OCI-LY7 (cell line): ENCODE measurements around the gene IBTK. TPM values are rescaled to one million over a fixed set of nuclear protein-coding genes. Genes with fewer than 3 reads are reported as not detected.

Experiments used
- BruUV-seq: library from RNA; stranded (reverse); fragments of 400-500 nt; replicated peaks from 2 replicates; lab custom pipeline; 2021; lab: Mats Ljungman, UMichigan
- CTCF ChIA-PET: fragments of 300-600 bp; sonication (Branson Sonifier 250); formaldehyde crosslinking; loops from one replicate; lab custom pipeline; 2022; ENCODE audit warnings: antibody characterized with exemption; ENCODE audit not compliant: unreplicated experiment; lab: Charles Lee
- POLR2A ChIA-PET: fragments of 300-600 bp; sonication (Branson Sonifier 250); formaldehyde crosslinking; loops from one replicate; lab custom pipeline; 2022; ENCODE audit warnings: antibody characterized with exemption; lab: Charles Lee
- DNase-seq: peaks from one replicate; pipeline ENCODE4 v3.0.0-alpha.2; 2015; ENCODE audit warnings: low spot score
- H2AFZ ChIP-seq: fragments of 200-600 bp; sonication (generic), shearing (Covaris generic); 2 replicates; pipeline ENCODE4 v1.6.1; 2014; ENCODE audit warnings: mild to moderate bottlenecking, antibody characterized with exemption, low read length, moderate library complexity
- H3K27ac ChIP-seq: fragments of 200-600 bp; sonication (generic); 2 replicates; pipeline ENCODE4 v1.5.1; 2014; ENCODE audit warnings: mixed run types, low read depth, mild to moderate bottlenecking, moderate library complexity, low read length, inconsistent platforms; ENCODE audit not compliant: poor library complexity, severe bottlenecking
- H3K36me3 ChIP-seq: fragments of 200-600 bp; sonication (generic); 2 replicates; pipeline ENCODE4 v1.6.1; 2014; ENCODE audit warnings: mild to moderate bottlenecking, antibody characterized with exemption, low read length, moderate library complexity, mixed read lengths; ENCODE audit not compliant: insufficient read depth
- H3K4me1 ChIP-seq: fragments of 200-600 bp; sonication (generic); 2 replicates; pipeline ENCODE4 v1.5.1; 2014; ENCODE audit warnings: mild to moderate bottlenecking, low read length; ENCODE audit not compliant: insufficient read depth, poor library complexity, severe bottlenecking
- H3K4me2 ChIP-seq: fragments of 200-600 bp; sonication (generic); 2 replicates; pipeline ENCODE4 v1.6.1; 2014; ENCODE audit warnings: mild to moderate bottlenecking, low read length
- H3K4me3 ChIP-seq: fragments of 200-600 bp; sonication (generic); 2 replicates; pipeline ENCODE4 v1.5.1; 2014; ENCODE audit warnings: mild to moderate bottlenecking, low read depth, low read length; ENCODE audit not compliant: poor library complexity, severe bottlenecking
- H3K79me2 ChIP-seq: fragments of 200-600 bp; sonication (generic); 2 replicates; pipeline ENCODE4 v1.6.1; 2016; ENCODE audit warnings: low read depth, mild to moderate bottlenecking, low read length, moderate library complexity, mixed read lengths; ENCODE audit not compliant: insufficient read depth
- H3K9me2 ChIP-seq: fragments of 200-600 bp; sonication (generic); 2 replicates; pipeline ENCODE4 v1.6.1; 2016; ENCODE audit warnings: mild to moderate bottlenecking, low read length, mixed read lengths; ENCODE audit not compliant: insufficient read depth
- H3K9me3 ChIP-seq: fragments of 200-600 bp; sonication (generic); 2 replicates; pipeline ENCODE4 v1.6.1; 2014; ENCODE audit warnings: mild to moderate bottlenecking, mixed run types, low read length, mixed read lengths
- H4K20me1 ChIP-seq: fragments of 200-600 bp; sonication (generic); 2 replicates; pipeline ENCODE4 v1.6.1; 2014; ENCODE audit warnings: mild to moderate bottlenecking, antibody characterized with exemption, low read length, moderate library complexity, mixed read lengths; ENCODE audit not compliant: insufficient read depth
- CTCF ChIP-seq: fragments of 200-600 bp; sonication (generic); conservative IDR thresholded peaks from 2 replicates; pipeline ENCODE4 v1.5.1; 2014; ENCODE audit warnings: mild to moderate bottlenecking, antibody characterized with exemption, low read length, moderate library complexity, mixed read lengths
- EZH2phosphoT487 ChIP-seq: fragments of 200-600 bp; sonication (generic); IDR thresholded peaks from 2 replicates; pipeline ENCODE4 v1.6.1; 2018; ENCODE audit warnings: low read depth, borderline replicate concordance, mild to moderate bottlenecking, mixed run types, antibody characterized with exemption, low read length, moderate library complexity, mixed read lengths
- intact Hi-C: fragments of 100-400 bp; cut with micrococcal nuclease; formaldehyde crosslinking; loops from one replicate; pipeline ENCODE4 v1.10.0; 2022; ENCODE audit not compliant: unreplicated experiment
- total RNA-seq, 2 experiments: library from RNA; depleted of rRNA in 1 of 2; stranded (reverse); fragments of >200 nt in 1 of 2; shearing (Covaris generic) in 1 of 2; gene quantifications; 2 replicates each; pipeline ENCODE4 v1.2.3, GENCODE V29; 2014 to 2022

Gene IBTK
- total RNA-seq, 2 experiments from 2014 or later, result 18.6 to 31.0 TPM

GRCh38 chr6:82264824-82265223 is 17.3 kb upstream of the IBTK start:
- H3K27ac ChIP-seq, result no peak overlapping the region
- no peak overlapping the region for H3K4me2 ChIP-seq
- no peak overlapping the region for H2AFZ ChIP-seq
- no peak overlapping the region for H3K4me3 ChIP-seq
- CTCF ChIA-PET, result no interaction called here
- no peak for DNase-seq
- no TSS peak for BruUV-seq
- POLR2A ChIA-PET, result no interaction called here
- H3K9me3 ChIP-seq, result no peaks in the 10 kb centered on the region
- no peaks in the 10 kb centered on the region for H4K20me1 ChIP-seq
- H3K79me2 ChIP-seq, result no peaks in the 10 kb centered on the region
- TF ChIP-seq EZH2phosphoT487, result no peak
- no peak for TF ChIP-seq CTCF
- intact Hi-C loops, result no loop called here
- no peaks in the 10 kb centered on the region for H3K36me3 ChIP-seq
- no peaks in the 10 kb centered on the region for H3K9me2 ChIP-seq
- H3K4me1 ChIP-seq, result peaks cover 6% of the 10 kb centered on the region

GRCh38 chr6:82264321-82264720 is 16.8 kb upstream of the IBTK start:
- Histone ChIP-seq H3K4me2 (no peak overlapping the region), H3K9me3 (no peaks in the 10 kb centered on the region), H2AFZ (no peak overlapping the region), H3K79me2 (no peaks in the 10 kb centered on the region), H3K36me3 (no peaks in the 10 kb centered on the region), H3K4me1 (peaks cover 6% of the 10 kb centered on the region), H3K9me2 (no peaks in the 10 kb centered on the region), H3K4me3 (no peak overlapping the region), H4K20me1 (no peaks in the 10 kb centered on the region), H3K27ac (no peak overlapping the region)
- no TSS peak for BruUV-seq
- ChIA-PET POLR2A (no interaction called here), CTCF (no interaction called here)
- no peak for DNase-seq
- intact Hi-C loops, result no loop called here
- TF ChIP-seq EZH2phosphoT487 (no peak), CTCF (no peak)

GRCh38 chr6:82263916-82264315 is 16.4 kb upstream of the IBTK start:
- Histone ChIP-seq H3K79me2 (no peaks in the 10 kb centered on the region), H3K4me2 (no peak overlapping the region), H3K4me3 (no peak overlapping the region), H4K20me1 (no peaks in the 10 kb centered on the region), H3K4me1 (peaks cover 6% of the 10 kb centered on the region), H3K27ac (no peak overlapping the region), H3K36me3 (no peaks in the 10 kb centered on the region), H3K9me3 (no peaks in the 10 kb centered on the region), H2AFZ (no peak overlapping the region), H3K9me2 (no peaks in the 10 kb centered on the region)
- CTCF ChIA-PET, result no interaction called here
- no peak for TF ChIP-seq EZH2phosphoT487
- TF ChIP-seq CTCF, result no peak
- POLR2A ChIA-PET, result no interaction called here
- no TSS peak for BruUV-seq
- intact Hi-C loops, result no loop called here
- no peak for DNase-seq
